Measurements from ENCODE around the gene ULK1.

DNA sequence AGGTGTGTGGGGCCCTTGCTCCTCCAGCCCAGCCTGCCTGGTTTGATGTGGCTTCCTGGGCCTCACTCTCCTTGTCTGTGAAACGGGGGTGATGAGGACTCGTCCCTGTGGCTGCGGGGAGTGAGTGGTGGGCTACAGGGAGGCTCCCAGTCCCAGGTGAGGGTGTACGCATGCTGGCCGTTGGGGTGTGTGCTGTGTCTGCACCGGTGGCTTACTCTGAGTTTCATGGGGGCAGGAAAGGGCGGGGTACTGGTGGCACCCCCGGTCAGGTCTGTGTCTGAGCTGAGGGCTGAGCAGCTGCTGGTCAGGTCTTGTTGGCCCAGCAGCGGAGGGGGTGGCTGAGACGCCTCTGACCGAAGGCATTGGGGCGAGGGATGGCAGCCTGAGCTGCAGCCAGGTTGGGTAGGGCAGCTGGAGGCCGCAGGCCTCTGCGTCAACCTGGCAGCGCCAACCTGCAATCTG is 11.2 kb downstream of the ULK1 start:
- no peak for TF ChIP-seq EZH2 (IDR thresholded peaks at IDR 0.05)
- no peak for TF ChIP-seq POLR2AphosphoS5 (IDR thresholded peaks at IDR 0.05; ENCODE audit: borderline replicate concordance, low read depth, low read length)
- no peak for TF ChIP-seq FOXP2 (optimal IDR thresholded peaks at IDR 0.05; ENCODE audit: control extremely low read depth, extremely low read length, insufficient read depth)
